Naive thymus-derived CD8-positive, alpha-beta T cell (primary cell): Measurements from ENCODE around the gene LARP4. TPM values are rescaled to one million over a fixed set of nuclear protein-coding genes. Genes with fewer than 3 reads are reported as not detected.
"Not testable (repeated sequence)": the region's sequence is repeated elsewhere in the genome, so short reads cannot be mapped to it uniquely, and the experiment has no call there.

Experiments used
- ATAC-seq, 2 donors: fragments of 150-1000 bp; cut with Tn5 transposase in 1 of 2; sonication (Bioruptor Pico), chemical (Tn5 transposase) in 1 of 2; 1 replicate in 1 of 2; 2 replicates in 1 of 2; pipeline ENCODE4 v1.10.0; 2021; ENCODE audit warnings: mild to moderate bottlenecking in 2 of 2, moderate library complexity in 2 of 2
- POLR2A ChIA-PET: fragments of 350-600 bp; sonication (Branson Sonifier 250); formaldehyde crosslinking; loops from one replicate; lab custom pipeline; 2021; ENCODE audit warnings: antibody characterized with exemption; lab: Charles Lee
- DNase-seq, 10 donors: peaks; one replicate each; pipeline versions ENCODE4 v3.0.0 to v3.0.0-alpha.2; 2020 to 2022
- H3K27ac Mint-ChIP-seq, 10 donors: one replicate each; pipeline ENCODE4 v1.8.0; 2020 to 2022; ENCODE audit warnings: mild to moderate bottlenecking in 10 of 10, mixed read lengths in 10 of 10, moderate library complexity in 4 of 10, inconsistent platforms in 1 of 10
- H3K27me3 Mint-ChIP-seq, 5 donors: one replicate each; pipeline ENCODE4 v1.8.0; 2021 to 2022; ENCODE audit warnings: mixed read lengths in 5 of 5
- H3K36me3 Mint-ChIP-seq, 3 donors: one replicate each; pipeline ENCODE4 v1.8.0; 2020 to 2022; ENCODE audit warnings: mixed read lengths in 3 of 3, mild to moderate bottlenecking in 2 of 3, inconsistent platforms in 1 of 3
- H3K4me1 Mint-ChIP-seq, 4 donors: one replicate each; pipeline ENCODE4 v1.8.0; 2021 to 2022; ENCODE audit warnings: mixed read lengths in 4 of 4
- H3K4me3 Mint-ChIP-seq, 10 donors: one replicate each; pipeline ENCODE4 v1.8.0; 2020 to 2022; ENCODE audit warnings: mild to moderate bottlenecking in 10 of 10, mixed read lengths in 10 of 10, moderate library complexity in 6 of 10, inconsistent platforms in 1 of 10
- H3K9me3 Mint-ChIP-seq, 9 donors: one replicate each; pipeline ENCODE4 v1.8.0; 2020 to 2022; ENCODE audit warnings: mixed read lengths in 9 of 9, mild to moderate bottlenecking in 3 of 9, inconsistent platforms in 1 of 9, moderate library complexity in 1 of 9
- polyA plus RNA-seq, 3 donors: library from polyadenylated mRNA; unstranded; fragments of 300-500 nt; fragmentation: Illumina TruSeq; gene quantifications; one replicate each; pipeline ENCODE4 v1.2.3, GENCODE V29; 2021
- total RNA-seq, 8 experiments: library from RNA in 2 of 8; stranded (reverse) in 2 of 8; gene quantifications; one replicate each; pipeline ENCODE4 v1.2.3 and lab custom pipeline; 2021 to 2026

Gene LARP4
- total RNA-seq (10 to 100 TPM; 42.2 to 44.1 TPM), polyA plus RNA-seq (10 to 100 TPM; 14.9 to 16.7 (median 15.9) TPM), total RNA-seq (lab: John Stamatoyannopoulos, UW) (28.5 to 210 (median 58.2) reads per million in 6 experiments)

DNA sequence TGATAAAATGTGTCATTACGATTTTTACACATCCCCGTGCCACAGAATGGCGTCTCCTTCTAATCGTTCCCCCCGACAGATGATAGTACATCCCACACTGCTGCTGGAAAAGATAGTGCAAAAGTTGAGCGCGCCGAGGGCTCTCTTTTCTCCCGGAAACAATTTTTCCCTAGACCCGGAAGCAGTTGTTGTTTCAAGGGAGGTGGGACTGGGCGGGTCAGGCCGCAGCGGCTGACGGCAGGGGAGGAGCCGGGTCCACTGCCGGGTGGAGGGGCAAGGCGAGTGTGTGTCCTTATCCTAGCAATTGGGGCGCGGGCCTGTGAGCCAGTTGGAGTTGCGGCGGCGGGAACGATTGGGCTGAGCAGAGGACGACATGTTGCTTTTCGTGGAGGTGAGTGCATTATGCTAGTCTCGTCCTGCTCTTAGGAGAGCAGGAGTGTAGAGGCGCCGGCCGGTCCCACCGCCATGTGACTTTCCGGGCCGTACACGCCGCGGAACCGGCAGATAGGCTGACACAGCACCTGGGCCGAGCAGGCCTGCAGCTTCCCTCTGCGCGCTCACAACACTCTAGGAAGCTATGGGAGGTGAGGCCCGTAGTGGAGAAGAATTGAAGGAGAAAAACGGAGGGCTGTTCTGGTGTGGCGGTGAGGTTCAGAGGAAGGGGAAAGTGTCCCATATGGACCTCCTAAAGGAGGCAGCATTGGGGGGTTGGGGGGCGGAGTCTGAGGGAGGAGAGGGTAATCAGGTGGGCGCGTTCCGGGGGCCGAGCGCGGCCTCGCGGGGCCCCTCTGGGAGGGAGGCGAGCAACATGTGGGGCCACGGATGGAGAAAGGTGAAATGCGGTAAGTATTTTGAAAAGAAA lies at the start of gene LARP4:
Gene LARP4, plus strand, starts transcription at position 248 of the 862 bp plus-strand sequence. Its CDS starts 126 bp downstream, at position 374.
- ATAC-seq = peak; percentile 94
- H3K4me1 Mint-ChIP-seq = peaks cover 17 to 42% (median 32%) of the 10 kb centered on the region in 4 donors
- H3K36me3 Mint-ChIP-seq = peaks cover 0 to 5% (median 0%) of the 10 kb centered on the region in 3 donors
- H3K27ac Mint-ChIP-seq = peak within 1 kb of the TSS; percentile 90 to 98 (median 96)
- H3K27me3 Mint-ChIP-seq = peaks cover 0 to 10% (median 2%) of the 10 kb centered on the region in 5 donors
- H3K4me3 Mint-ChIP-seq = peak within 1 kb of the TSS; percentile 93 to 100 (median 98)
- peak; percentile 77 to 93 (median 88) for DNase-seq
- POLR2A ChIA-PET = interaction anchor here (0.5 to 0.9 kb wide), 3 partner anchors 15 to 817 kb away, joined by 4 to 5 read pairs (median 5); partner anchors contain the start of gene POU6F1
- H3K9me3 Mint-ChIP-seq = no peaks in the 10 kb centered on the region

DNA sequence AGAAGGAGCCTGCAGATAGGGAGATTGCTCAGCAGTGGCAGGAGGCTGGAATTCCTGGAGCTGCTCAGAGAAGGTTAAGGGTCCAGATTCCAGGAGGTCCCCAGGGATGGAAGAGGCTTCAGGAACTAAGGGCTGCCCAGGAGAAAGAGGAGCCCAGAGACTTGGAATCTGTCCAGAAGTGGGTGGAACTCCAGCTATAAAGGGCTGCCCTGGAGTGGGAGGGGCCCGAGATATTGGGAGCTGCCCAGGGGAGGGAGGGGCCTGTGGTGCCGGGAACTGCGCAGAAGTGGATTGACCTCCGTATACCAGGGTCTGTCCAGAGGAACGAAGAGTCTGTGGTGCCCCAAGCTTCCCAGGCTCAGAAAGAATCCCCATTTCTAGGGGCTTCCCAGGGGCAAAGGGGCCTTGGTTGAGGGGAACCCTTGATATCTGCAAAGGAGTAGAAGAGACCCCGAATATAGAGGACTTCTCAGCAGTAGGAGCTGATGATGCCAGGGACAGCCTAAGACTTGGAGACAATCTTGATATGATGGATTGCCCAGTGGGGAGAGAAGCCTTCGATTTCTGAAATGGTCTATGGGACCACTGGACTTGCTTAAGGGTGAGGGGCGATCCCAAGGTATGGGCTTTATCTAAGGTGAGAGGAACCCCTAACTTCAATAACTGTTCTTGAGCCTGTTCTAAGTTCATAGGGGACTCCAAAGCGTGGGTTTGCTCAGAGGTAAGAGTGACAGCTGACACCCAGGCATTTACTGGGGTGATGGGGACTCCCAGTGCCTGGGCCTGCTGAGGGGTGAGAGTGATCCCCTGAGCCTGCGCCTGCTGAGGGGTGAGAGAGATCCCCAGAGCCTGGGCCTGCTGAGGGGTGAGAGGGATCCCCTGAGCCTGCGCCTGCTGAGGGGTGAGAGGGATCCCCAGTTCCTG lies 49.3 kb upstream of the LARP4 start:
- Mint-ChIP-seq H3K4me3 (peak overlapping the region in 2 of 10 donors; percentile 20 to 46), H3K36me3 (no peaks in the 10 kb centered on the region), H3K27ac (peak overlapping the region in 2 of 10 donors; percentile 20 to 23)

GRCh38 chr12:50353404-50353803 lies 47.3 kb upstream of the LARP4 start:
- ATAC-seq (no peak), DNase-seq (no peak)
- Mint-ChIP-seq H3K4me3 (no peak overlapping the region), H3K9me3 (no peaks in the 10 kb centered on the region), H3K27ac (peak overlapping the region in 1 of 10 donors; percentile 18), H3K4me1 (peaks cover 0 to 5% (median 0%) of the 10 kb centered on the region in 4 donors), H3K36me3 (no peaks in the 10 kb centered on the region), H3K27me3 (peaks cover 0 to 2% (median 0%) of the 10 kb centered on the region in 5 donors)
- POLR2A ChIA-PET = no interaction called here

More for the DNA sequence above, 49.3 kb upstream of the LARP4 start:
- Mint-ChIP-seq H3K4me1 (peaks cover 0 to 5% (median 0%) of the 10 kb centered on the region in 4 donors), H3K9me3 (no peaks in the 10 kb centered on the region), H3K27me3 (peaks cover 0 to 2% (median 0%) of the 10 kb centered on the region in 5 donors)
- ATAC-seq (no peak), DNase-seq (no peak)
- POLR2A ChIA-PET = no interaction called here

GRCh38 chr12:50353869-50354593 lies 46.7 kb upstream of the LARP4 start:
- H3K4me3 Mint-ChIP-seq = no peak overlapping the region

DNA sequence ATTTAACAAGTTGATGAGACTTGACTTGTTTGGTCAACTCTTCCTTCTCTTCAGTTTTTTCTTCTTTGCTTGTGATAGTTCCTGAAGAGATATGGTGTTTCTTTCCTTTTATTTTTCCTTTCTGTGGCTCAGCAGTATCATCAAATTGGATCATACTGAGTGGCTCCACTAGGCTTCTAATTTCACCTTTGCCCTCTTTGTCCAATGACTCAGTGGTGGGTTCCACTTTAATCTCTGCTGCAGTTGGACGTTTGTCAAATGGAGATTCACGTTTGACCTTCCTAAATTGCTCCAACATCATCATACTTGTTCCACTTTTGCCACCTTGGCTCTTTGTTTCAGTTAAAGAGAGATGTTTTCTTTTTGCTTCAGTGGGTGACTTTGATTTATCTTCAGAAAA lies 45.8 kb upstream of the LARP4 start:
- H3K4me1 Mint-ChIP-seq = peaks cover 0 to 5% (median 0%) of the 10 kb centered on the region in 4 donors
- peaks cover 0 to 2% (median 0%) of the 10 kb centered on the region in 5 donors for H3K27me3 Mint-ChIP-seq
- ATAC-seq = no peak
- no peak overlapping the region for H3K4me3 Mint-ChIP-seq
- no peaks in the 10 kb centered on the region for H3K36me3 Mint-ChIP-seq
- no peak overlapping the region for H3K27ac Mint-ChIP-seq
- no peaks in the 10 kb centered on the region for H3K9me3 Mint-ChIP-seq
- POLR2A ChIA-PET = no interaction called here
- DNase-seq = no peak

More at GRCh38 chr12:50353869-50354593, 46.7 kb upstream of the LARP4 start:
- Mint-ChIP-seq H3K9me3 (no peaks in the 10 kb centered on the region), H3K4me1 (peaks cover 0 to 5% (median 0%) of the 10 kb centered on the region in 4 donors), H3K27me3 (peaks cover 0 to 2% (median 0%) of the 10 kb centered on the region in 5 donors), H3K27ac (no peak overlapping the region), H3K36me3 (no peaks in the 10 kb centered on the region)
- POLR2A ChIA-PET = no interaction called here
- no peak for ATAC-seq
- DNase-seq = no peak

- H3K9me3 Mint-ChIP-seq = no peaks in the 10 kb centered on the region
- ATAC-seq (no peak), DNase-seq (no peak)
- H3K4me3 Mint-ChIP-seq = no peak overlapping the region
- H3K27me3 Mint-ChIP-seq = peaks cover 0 to 2% (median 0%) of the 10 kb centered on the region in 5 donors
- no peak overlapping the region for H3K27ac Mint-ChIP-seq
- H3K36me3 Mint-ChIP-seq = no peaks in the 10 kb centered on the region
- H3K4me1 Mint-ChIP-seq = peaks cover 0 to 5% (median 0%) of the 10 kb centered on the region in 4 donors
- POLR2A ChIA-PET = no interaction called here
Observed at GRCh38 chr12:50355365-50355764, 45.3 kb upstream of the LARP4 start.

- Mint-ChIP-seq H3K36me3 (no peaks in the 10 kb centered on the region), H3K4me3 (no peak overlapping the region), H3K4me1 (no peaks in the 10 kb centered on the region), H3K27me3 (peaks cover 0 to 2% (median 0%) of the 10 kb centered on the region in 5 donors), H3K9me3 (no peaks in the 10 kb centered on the region), H3K27ac (peak overlapping the region in 2 of 10 donors; percentile 15 to 85)
- POLR2A ChIA-PET = no interaction called here
- DNase-seq (no peak), ATAC-seq (no peak)
Observed at GRCh38 chr12:50362671-50363070, 38.0 kb upstream of the LARP4 start.

- no peaks in the 10 kb centered on the region for H3K4me1 Mint-ChIP-seq
- H3K36me3 Mint-ChIP-seq = no peaks in the 10 kb centered on the region
- no peaks in the 10 kb centered on the region for H3K9me3 Mint-ChIP-seq
- POLR2A ChIA-PET = no interaction called here
- no peak overlapping the region for H3K27ac Mint-ChIP-seq
- DNase-seq (no peak), ATAC-seq (no peak)
- no peak overlapping the region for H3K4me3 Mint-ChIP-seq
- peaks cover 0 to 2% (median 0%) of the 10 kb centered on the region in 5 donors for H3K27me3 Mint-ChIP-seq
Observed at GRCh38 chr12:50363141-50363540, 37.5 kb upstream of the LARP4 start.

GRCh38 chr12:50365709-50366406 lies 34.8 kb upstream of the LARP4 start:
- Mint-ChIP-seq H3K9me3 (no peaks in the 10 kb centered on the region), H3K4me1 (no peaks in the 10 kb centered on the region), H3K27ac (no peak overlapping the region), H3K4me3 (no peak overlapping the region), H3K27me3 (peaks cover 0 to 2% (median 0%) of the 10 kb centered on the region in 5 donors), H3K36me3 (no peaks in the 10 kb centered on the region)
- POLR2A ChIA-PET = no interaction called here
- ATAC-seq = no peak
- DNase-seq = no peak

DNA sequence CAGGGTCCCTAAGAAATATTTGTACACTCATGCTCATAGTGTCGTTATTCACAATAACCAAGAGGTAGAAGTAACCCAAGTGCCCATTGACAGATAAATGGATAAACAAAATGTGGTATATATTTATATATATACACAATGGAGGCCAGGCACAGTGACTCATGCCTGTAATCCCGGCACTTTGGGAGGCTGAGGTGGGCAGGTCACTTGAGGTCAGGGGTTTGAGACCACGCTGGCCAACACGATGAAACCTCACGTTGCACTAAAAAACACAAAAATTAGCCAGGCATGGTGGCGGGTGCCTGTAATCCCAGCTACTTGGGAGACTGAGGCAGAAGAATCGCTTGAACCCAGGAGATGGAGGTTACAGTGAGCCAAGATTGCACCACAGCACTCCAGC lies 30.0 kb upstream of the LARP4 start:
- POLR2A ChIA-PET, H3K27me3 Mint-ChIP-seq, ATAC-seq: not testable (repeated sequence)

GRCh38 chr12:50375802-50376201 lies 24.9 kb upstream of the LARP4 start:
- H3K9me3 Mint-ChIP-seq = no peaks in the 10 kb centered on the region
- H3K27ac Mint-ChIP-seq = no peak overlapping the region
- ATAC-seq (no peak), DNase-seq (no peak)
- H3K36me3 Mint-ChIP-seq = no peaks in the 10 kb centered on the region
- no peaks in the 10 kb centered on the region for H3K4me1 Mint-ChIP-seq
- H3K27me3 Mint-ChIP-seq = no peaks in the 10 kb centered on the region
- POLR2A ChIA-PET = no interaction called here
- no peak overlapping the region for H3K4me3 Mint-ChIP-seq

More for the DNA sequence above, 30.0 kb upstream of the LARP4 start:
- not testable (repeated sequence) for H3K27ac Mint-ChIP-seq, H3K9me3 Mint-ChIP-seq, H3K36me3 Mint-ChIP-seq, H3K4me3 Mint-ChIP-seq, DNase-seq, H3K4me1 Mint-ChIP-seq
